Measurements from ENCODE around the gene DENND1A.

Gene DENND1A

DNA sequence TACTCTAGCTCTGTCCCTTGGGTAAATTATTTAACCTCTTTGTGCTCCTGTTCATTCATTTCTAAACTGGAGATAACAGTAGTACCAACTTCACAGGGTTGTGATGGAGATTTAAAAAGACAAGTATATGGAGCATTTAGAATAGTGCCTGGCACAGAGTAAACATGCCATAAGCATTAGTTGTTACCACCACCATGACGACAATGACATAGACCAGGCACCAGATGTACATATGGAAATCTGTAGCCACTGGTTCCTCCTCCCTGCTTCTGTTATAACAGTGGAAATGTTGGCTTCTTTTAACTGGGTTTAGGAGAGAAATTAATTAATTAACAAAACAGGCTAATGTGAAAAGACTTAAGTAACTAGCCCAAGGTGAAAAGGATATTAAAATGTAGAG lies 217.5 kb downstream of the DENND1A start:
- no peak for DNase-seq (ENCODE audit: low spot score)
- in situ Hi-C loops (cut with MboI; ENCODE audit: low sequenced_read_pairs, unreplicated experiment), result no loop called here
- TF ChIP-seq, protein P1, sequence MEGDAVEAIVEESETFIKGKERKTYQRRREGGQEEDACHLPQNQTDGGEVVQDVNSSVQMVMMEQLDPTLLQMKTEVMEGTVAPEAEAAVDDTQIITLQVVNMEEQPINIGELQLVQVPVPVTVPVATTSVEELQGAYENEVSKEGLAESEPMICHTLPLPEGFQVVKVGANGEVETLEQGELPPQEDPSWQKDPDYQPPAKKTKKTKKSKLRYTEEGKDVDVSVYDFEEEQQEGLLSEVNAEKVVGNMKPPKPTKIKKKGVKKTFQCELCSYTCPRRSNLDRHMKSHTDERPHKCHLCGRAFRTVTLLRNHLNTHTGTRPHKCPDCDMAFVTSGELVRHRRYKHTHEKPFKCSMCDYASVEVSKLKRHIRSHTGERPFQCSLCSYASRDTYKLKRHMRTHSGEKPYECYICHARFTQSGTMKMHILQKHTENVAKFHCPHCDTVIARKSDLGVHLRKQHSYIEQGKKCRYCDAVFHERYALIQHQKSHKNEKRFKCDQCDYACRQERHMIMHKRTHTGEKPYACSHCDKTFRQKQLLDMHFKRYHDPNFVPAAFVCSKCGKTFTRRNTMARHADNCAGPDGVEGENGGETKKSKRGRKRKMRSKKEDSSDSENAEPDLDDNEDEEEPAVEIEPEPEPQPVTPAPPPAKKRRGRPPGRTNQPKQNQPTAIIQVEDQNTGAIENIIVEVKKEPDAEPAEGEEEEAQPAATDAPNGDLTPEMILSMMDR (IDR thresholded peaks at IDR 0.05; ENCODE audit: borderline replicate concordance, control extremely low read depth, extremely low read depth, insufficient read depth, missing control alignments), result no peak

DNA sequence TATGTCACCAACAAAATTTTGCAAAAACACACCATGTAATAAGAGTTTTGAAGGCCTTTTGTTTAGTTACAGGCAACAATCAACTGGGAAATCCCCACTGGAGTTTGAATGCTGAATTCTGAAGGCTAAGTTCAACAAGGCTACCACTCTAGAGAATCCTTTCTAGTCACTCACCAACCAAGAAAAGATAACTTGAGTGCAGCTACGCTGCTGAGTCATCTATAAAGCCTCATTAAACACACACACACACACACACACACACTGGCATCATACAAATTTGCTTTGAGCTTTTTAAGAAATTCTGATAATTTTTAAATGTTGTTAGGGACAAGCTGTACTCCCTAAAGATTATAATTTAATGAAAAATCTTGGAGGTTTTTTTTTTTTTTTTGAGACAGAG lies 219.6 kb downstream of the DENND1A start:
- TF ChIP-seq, protein P1 (IDR thresholded peaks at IDR 0.05; ENCODE audit: borderline replicate concordance, control extremely low read depth, extremely low read depth, insufficient read depth, missing control alignments), result no peak
- in situ Hi-C loops (cut with MboI; ENCODE audit: low sequenced_read_pairs, unreplicated experiment), result no loop called here
- DNase-seq (ENCODE audit: low spot score), result peak; percentile 22

DNA sequence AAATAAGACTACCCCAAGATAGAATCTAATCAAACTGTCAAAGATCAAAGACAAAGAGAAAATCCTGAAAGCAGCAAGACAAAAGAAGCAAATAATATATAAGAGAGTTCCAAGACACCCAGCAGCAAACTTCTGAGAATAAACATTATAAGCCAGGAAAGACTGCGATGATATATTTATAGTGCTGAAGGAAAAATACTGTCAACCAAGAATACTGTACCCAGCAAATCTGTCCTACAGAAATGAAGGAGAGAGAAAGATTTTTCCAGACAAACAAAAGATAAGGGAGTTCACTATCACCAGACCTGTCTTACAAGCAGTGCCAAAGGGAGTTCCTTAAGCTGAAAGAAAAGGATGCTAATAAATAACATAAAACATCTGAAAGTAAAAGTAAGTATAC lies 227.4 kb downstream of the DENND1A start:
- in situ Hi-C loops (cut with MboI; ENCODE audit: low sequenced_read_pairs, unreplicated experiment), result no loop called here
- TF ChIP-seq, protein P1 (IDR thresholded peaks at IDR 0.05; ENCODE audit: borderline replicate concordance, control extremely low read depth, extremely low read depth, insufficient read depth, missing control alignments), result no peak
- DNase-seq (ENCODE audit: low spot score), result no peak

DNA sequence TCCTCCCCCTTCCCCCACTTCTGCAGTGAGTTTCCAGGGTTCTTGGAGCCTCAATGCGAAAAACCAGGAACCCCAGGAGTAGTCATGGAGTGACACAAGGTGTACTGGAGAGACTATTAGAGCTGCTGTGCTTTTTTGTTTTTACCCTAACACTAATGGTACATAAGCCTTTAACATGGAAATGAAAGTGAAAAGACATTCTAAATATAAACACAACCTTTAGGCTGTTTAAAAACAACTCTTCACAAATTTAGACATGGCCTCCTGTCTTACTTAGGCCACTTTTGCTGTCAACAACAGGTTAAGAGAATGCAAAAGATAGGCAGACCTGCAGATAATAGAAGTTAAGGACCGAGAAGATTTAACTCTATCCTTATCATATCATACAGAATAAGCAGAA lies 232.2 kb downstream of the DENND1A start:
- peak; percentile 24 for DNase-seq (ENCODE audit: low spot score)
- in situ Hi-C loops (cut with MboI; ENCODE audit: low sequenced_read_pairs, unreplicated experiment), result no loop called here
- TF ChIP-seq, protein P1 (IDR thresholded peaks at IDR 0.05; ENCODE audit: borderline replicate concordance, control extremely low read depth, extremely low read depth, insufficient read depth, missing control alignments), result no peak

DNA sequence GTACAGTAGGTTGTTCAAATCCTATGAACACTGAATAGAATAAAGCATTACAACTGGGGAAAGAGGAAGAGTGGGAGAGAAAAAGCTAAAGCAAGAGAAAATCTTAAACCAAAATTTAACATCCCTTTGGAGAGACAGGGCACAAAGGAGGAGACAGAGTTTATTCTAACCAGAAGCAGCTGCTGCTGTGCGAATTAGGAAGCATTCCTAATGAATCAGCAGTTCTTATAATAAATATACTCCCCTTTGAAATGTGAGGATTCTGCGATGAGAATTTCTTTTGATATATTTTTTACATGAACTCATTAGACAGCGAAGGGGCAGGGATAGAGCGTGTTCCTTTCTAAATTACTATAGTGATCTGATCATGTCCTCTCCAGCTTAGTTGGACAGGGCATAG lies 233.4 kb downstream of the DENND1A start:
- in situ Hi-C loops (cut with MboI; ENCODE audit: low sequenced_read_pairs, unreplicated experiment), result no loop called here
- TF ChIP-seq, protein P1 (IDR thresholded peaks at IDR 0.05; ENCODE audit: borderline replicate concordance, control extremely low read depth, extremely low read depth, insufficient read depth, missing control alignments), result no peak
- DNase-seq (ENCODE audit: low spot score), result no peak

DNA sequence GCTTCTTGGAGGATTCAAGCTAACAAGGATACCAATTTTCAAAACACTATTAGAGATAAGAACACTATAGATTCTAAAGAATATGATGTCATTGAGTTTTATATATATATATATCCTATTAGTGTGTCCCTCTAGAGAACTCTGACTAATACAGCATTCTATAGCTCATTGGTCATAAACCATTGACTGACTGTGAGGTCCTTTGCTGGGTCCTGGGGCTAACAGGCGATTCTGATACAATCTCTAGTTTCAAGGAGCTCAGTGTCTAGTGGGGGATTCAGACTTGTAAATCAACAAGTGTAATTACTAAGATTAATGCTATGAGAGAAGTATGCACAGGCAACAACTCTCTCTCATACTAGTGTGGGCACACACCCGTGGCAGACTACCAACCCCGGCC lies 234.5 kb downstream of the DENND1A start:
- DNase-seq (ENCODE audit: low spot score), result no peak
- TF ChIP-seq, protein P1 (IDR thresholded peaks at IDR 0.05; ENCODE audit: borderline replicate concordance, control extremely low read depth, extremely low read depth, insufficient read depth, missing control alignments), result no peak
- in situ Hi-C loops (cut with MboI; ENCODE audit: low sequenced_read_pairs, unreplicated experiment), result no loop called here
